Adrenal gland (tissue), 12 donors: ENCODE results near the gene UBE3A. TPM values are rescaled to one million over a fixed set of nuclear protein-coding genes. Genes with fewer than 3 reads are reported as not detected.

Experiments used
- DNase-seq, 7 donors: peaks; one replicate each; pipeline ENCODE4 v3.0.0-alpha.2; 2019 to 2020
- H3K27ac ChIP-seq, 5 donors: fragments of 200-600 bp; sonication (generic) in 4 of 5; 1 replicate in 3 of 5; 2 replicates in 2 of 5; pipeline versions ENCODE4 v1.5.1 to v1.8.0; 2016 to 2020; ENCODE audit warnings: mild to moderate bottlenecking in 1 of 5
- H3K27me3 ChIP-seq: fragments of 200-600 bp; 2 replicates; pipeline ENCODE4 v1.8.0; 2021
- H3K36me3 ChIP-seq, 2 donors: fragments of 200-600 bp; replicated peaks in 1 of 2; 1 replicate in 1 of 2; 2 replicates in 1 of 2; pipeline versions ENCODE4 v1.5.1 to v1.8.0; 2018 to 2022
- H3K4me1 ChIP-seq, 2 donors: fragments of 200-600 bp; replicated peaks in 1 of 2; 1 replicate in 1 of 2; 2 replicates in 1 of 2; pipeline versions ENCODE4 v1.5.1 to v1.8.0; 2018 to 2021
- H3K4me3 ChIP-seq, 4 donors: fragments of 200-600 bp; sonication (generic) in 3 of 4; one replicate each; pipeline ENCODE4 v1.5.1; 2016 to 2018
- H3K9me3 ChIP-seq, 3 donors: fragments of 200-600 bp; sonication (generic) in 1 of 3; replicated peaks in 1 of 3; 1 replicate in 2 of 3; 2 replicates in 1 of 3; pipeline versions ENCODE4 v1.5.1 to v1.8.0; 2016 to 2021
- CTCF ChIP-seq, 6 experiments: fragments of 450-650 bp in 4 of 6; fragments of 200-600 bp in 2 of 6; sonication (generic) in 1 of 6; IDR thresholded peaks; 1 replicate in 5 of 6; 2 replicates in 1 of 6; pipeline versions ENCODE4 v1.5.1 to v1.8.0; 2016 to 2021; ENCODE audit warnings: antibody characterized with exemption in 6 of 6, mild to moderate bottlenecking in 2 of 6, moderate library complexity in 1 of 6
- POLR2A ChIP-seq, 2 donors: fragments of 450-650 bp; IDR thresholded peaks; one replicate each; pipeline ENCODE4 v1.6.1; 2017; ENCODE audit warnings: antibody characterized with exemption in 2 of 2, mild to moderate bottlenecking in 2 of 2, moderate library complexity in 1 of 2
- WGBS, 4 donors: extraction: QIAGEN DNeasy Blood & Tissue Kit in 2 of 4; methylation state at CpG; one replicate each; pipeline versions ENCODE4 v1.1.5 to v1.1.7; 2013 to 2017; 5-methylcytosine and 5-hydroxymethylcytosine counted together
- intact Hi-C, 2 donors: fragments of 100-400 bp; cut with DNase I; formaldehyde crosslinking; loops; one replicate each; pipeline versions ENCODE4 v1.14.1 to v1.15.0; 2022 to 2023
- polyA plus RNA-seq, 3 donors: library from polyadenylated mRNA; stranded (reverse); fragments of 200-250 nt in 2 of 3; fragments of 350-450 nt in 1 of 3; fragmentation: Illumina TruSeq in 1 of 3; extraction: RNeasy Lipid Tissue Mini Kit (QIAGEN cat#74804) in 1 of 3; gene quantifications; one replicate each; pipeline ENCODE4 v1.2.3, GENCODE V29; 2013 to 2014
- total RNA-seq, 9 donors: library from RNA; depleted of rRNA in 4 of 9; stranded (reverse); fragments of >200 nt in 4 of 9; fragments of 120-200 nt in 1 of 9; fragmentation: NEBNext Ultra II Directional in 1 of 9; extraction: Animal tissue kit (Norgen Biotek cat#: 25700) in 1 of 9; gene quantifications; one replicate each; pipeline versions ENCODE4 v1.1.0 to v1.2.4, GENCODE V29; 2013 to 2023
- donor health status: healthy with polysubstance abuse.
- donor health status: Bipolar disorder and iron deficiency.
- donor health status: DM: yes; HTN: yes; CAD: no.
- donor health status: DM: no; HTN: no; CAD: no.
- donor health status: DM: no; HTN: no; CAD: no.
- donor health status: DM: yes; HTN: yes; CAD: no.

The UBE3A gene
- total and polyA plus RNA-seq, 12 donors = 19.6 to 114 (median 77.5) TPM

DNA sequence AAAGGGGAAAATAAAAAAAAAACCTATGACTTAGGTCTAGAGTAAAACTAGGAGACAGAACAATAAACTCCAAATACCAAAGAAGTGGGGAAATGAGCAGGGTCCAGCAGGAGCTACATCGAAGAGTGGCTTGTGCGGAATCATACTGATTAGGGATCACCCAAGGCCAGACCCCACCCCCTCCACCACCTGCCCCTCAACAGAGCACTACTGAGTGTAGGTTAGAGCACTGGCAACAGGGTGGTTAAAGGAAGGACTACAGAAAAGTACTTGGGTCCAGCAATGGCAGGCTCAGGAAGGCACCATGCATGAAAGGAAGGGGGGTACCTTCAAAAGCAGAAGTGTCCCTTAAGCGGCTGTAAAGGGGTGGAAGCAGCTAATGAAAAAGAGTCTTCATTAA is 96.2 kb downstream of the UBE3A start:
- intact Hi-C loops = loop anchor here in 1 of 2 donors (10.0 kb wide), 1 partner anchor 92 kb away; the partner anchor contains the start of gene UBE3A
- H3K27me3 ChIP-seq = no peaks in the 10 kb centered on the region
- H3K36me3 ChIP-seq = peaks cover 0 to 15% of the 10 kb centered on the region in 2 donors
- H3K4me1 ChIP-seq = peaks cover 0 to 6% of the 10 kb centered on the region in 2 donors
- no peak overlapping the region for H3K27ac ChIP-seq
- H3K4me3 ChIP-seq = no peak overlapping the region
- peaks cover 0 to 5% (median 0%) of the 10 kb centered on the region in 3 donors for H3K9me3 ChIP-seq
- 92 to 97% (median 94%) methylated on average over 3 of the region's 3 CpGs for WGBS, 4 donors
- no peak for DNase-seq
- TF ChIP-seq POLR2A (IDR thresholded peaks at IDR 0.05) = no peak
- no peak for TF ChIP-seq CTCF (IDR thresholded peaks at IDR 0.05)

- H3K27ac ChIP-seq = no peak overlapping the region
- DNase-seq = no peak
- intact Hi-C loops = no loop called here
- H3K36me3 ChIP-seq = peaks cover 0 to 22% of the 10 kb centered on the region in 2 donors
- H3K27me3 ChIP-seq = no peaks in the 10 kb centered on the region
- 92 to 97% (median 95%) methylated on average over 2 of the region's 2 CpGs for WGBS, 4 donors
- no peak overlapping the region for H3K4me3 ChIP-seq
- H3K9me3 ChIP-seq = no peaks in the 10 kb centered on the region
- TF ChIP-seq POLR2A (IDR thresholded peaks at IDR 0.05) = no peak
- no peak for TF ChIP-seq CTCF (IDR thresholded peaks at IDR 0.05)
- no peaks in the 10 kb centered on the region for H3K4me1 ChIP-seq
Measured at GRCh38 chr15:25339431-25339830, 99.4 kb downstream of the UBE3A start.

- intact Hi-C loops = no loop called here
- Histone ChIP-seq H3K4me1 (no peaks in the 10 kb centered on the region), H3K27me3 (no peaks in the 10 kb centered on the region), H3K9me3 (no peaks in the 10 kb centered on the region), H3K4me3 (no peak overlapping the region), H3K36me3 (peaks cover 0 to 22% of the 10 kb centered on the region in 2 donors), H3K27ac (no peak overlapping the region)
- WGBS, 4 donors = 96 to 99% (median 98%) methylated on average over 4 of the region's 4 CpGs
- no peak for DNase-seq
- TF ChIP-seq POLR2A (IDR thresholded peaks at IDR 0.05) (no peak), CTCF (IDR thresholded peaks at IDR 0.05) (no peak)
Measured at GRCh38 chr15:25335279-25335678, 103.5 kb downstream of the UBE3A start.

DNA sequence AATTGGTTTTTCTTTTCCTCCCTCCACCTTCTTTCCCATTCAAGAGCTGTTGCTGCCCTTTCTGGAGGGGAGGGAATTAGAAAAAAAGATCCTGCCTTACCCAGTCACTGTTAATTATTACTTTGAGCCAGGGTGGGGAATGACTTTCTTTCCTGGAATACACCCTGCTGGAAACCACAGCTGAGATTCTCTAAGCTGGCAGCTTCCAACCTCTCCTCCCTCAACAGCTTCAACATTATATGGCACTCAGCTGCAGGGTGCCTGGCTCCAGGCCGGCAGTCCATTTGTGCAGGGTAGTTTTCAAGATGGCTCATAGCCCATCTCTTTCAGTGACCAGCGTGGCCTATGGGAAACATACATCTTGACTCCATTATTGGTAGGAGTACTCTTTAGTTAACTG is 105.8 kb downstream of the UBE3A start:
- no peak for TF ChIP-seq CTCF (IDR thresholded peaks at IDR 0.05)
- TF ChIP-seq POLR2A (IDR thresholded peaks at IDR 0.05) = no peak
- DNase-seq = no peak
- no peak overlapping the region for H3K27ac ChIP-seq
- H3K9me3 ChIP-seq = no peaks in the 10 kb centered on the region
- intact Hi-C loops = no loop called here
- H3K4me1 ChIP-seq = no peaks in the 10 kb centered on the region
- H3K27me3 ChIP-seq = no peaks in the 10 kb centered on the region
- H3K36me3 ChIP-seq = peaks cover 0 to 7% of the 10 kb centered on the region in 2 donors
- WGBS, 4 donors = 91 to 96% (median 92%) methylated on average over 2 of the region's 2 CpGs
- no peak overlapping the region for H3K4me3 ChIP-seq
